H1 (cell line): ENCODE measurements around the gene ASPRV1. TPM values are rescaled to one million over a fixed set of nuclear protein-coding genes. Genes with fewer than 3 reads are reported as not detected.

Experiments
- CTCF ChIA-PET: fragments of 300-600 bp; sonication (Branson Sonifier 250); formaldehyde crosslinking; loops from one replicate; lab custom pipeline; 2021; ENCODE audit not compliant: partially characterized antibody; lab: Charles Lee
- POLR2A ChIA-PET: fragments of 300-600 bp; sonication (Branson Sonifier 250); formaldehyde crosslinking; loops from one replicate; lab custom pipeline; 2021; ENCODE audit warnings: inconsistent platforms; ENCODE audit not compliant: partially characterized antibody; lab: Charles Lee
- DNase-seq, 2 experiments: peaks; one replicate each; pipeline versions ENCODE4 v3.0.0 to v3.0.0-alpha.2; 2010 to 2022; ENCODE audit warnings: low spot score in 2 of 2, low read depth in 1 of 2, mixed read lengths in 1 of 2
- FAIRE-seq: peaks from 2 replicates; lab custom pipeline; 2011; peaks lifted over from hg19 to GRCh38; lab: Jason Lieb, UNC
- H2AFZ ChIP-seq: 2 replicates; pipeline ENCODE4 v1.8.1; 2012; ENCODE audit warnings: low read length, inconsistent platforms
- H2AK5ac ChIP-seq: 2 replicates; pipeline ENCODE4 v1.6.1; 2013; ENCODE audit warnings: low read depth, low read length
- H2BK120ac ChIP-seq: replicated peaks from 2 replicates; pipeline ENCODE3; 2013; ENCODE audit warnings: low read depth, low read length, inconsistent platforms
- H2BK12ac ChIP-seq: 2 replicates; pipeline ENCODE4 v1.6.1; 2013; ENCODE audit warnings: low read depth, low read length
- H2BK15ac ChIP-seq: 2 replicates; pipeline ENCODE4 v1.6.1; 2013; ENCODE audit warnings: low read length
- H2BK20ac ChIP-seq: 2 replicates; pipeline ENCODE4 v1.6.1; 2013; ENCODE audit warnings: low read length
- H2BK5ac ChIP-seq: 2 replicates; pipeline ENCODE4 v1.6.1; 2013; ENCODE audit warnings: low read depth, low read length
- H3K14ac ChIP-seq: 2 replicates; pipeline ENCODE4 v1.6.1; 2013; ENCODE audit warnings: inconsistent platforms; ENCODE audit not compliant: insufficient read length
- H3K18ac ChIP-seq: 2 replicates; pipeline ENCODE4 v1.6.1; 2013; ENCODE audit warnings: low read length; ENCODE audit errors: extremely low read depth
- H3K23ac ChIP-seq: 2 replicates; pipeline ENCODE4 v1.6.1; 2013; ENCODE audit warnings: inconsistent platforms; ENCODE audit not compliant: insufficient read length
- H3K23me2 ChIP-seq: 2 replicates; pipeline ENCODE4 v1.6.1; 2013; ENCODE audit warnings: low read depth, low read length
- H3K27ac ChIP-seq: 2 replicates; pipeline ENCODE4 v1.6.1; 2011; ENCODE audit warnings: low read depth, low read length, inconsistent platforms
- H3K27me3 ChIP-seq, 4 experiments: replicated peaks in 1 of 4; 1 replicate in 1 of 4; 2 replicates in 3 of 4; pipeline versions ENCODE4 v1.6.1 to v1.8.1; 2011 to 2013; ENCODE audit warnings: low read length in 3 of 4, mild to moderate bottlenecking in 3 of 4, inconsistent platforms in 2 of 4, mixed read lengths in 2 of 4, moderate library complexity in 1 of 4; ENCODE audit not compliant: control insufficient read depth in 3 of 4, insufficient read depth in 3 of 4; ENCODE audit errors: extremely low read depth in 1 of 4
- H3K36me3 ChIP-seq, 4 experiments: 2 replicates each; pipeline versions ENCODE4 v1.6.1 to v1.8.1; 2011 to 2013; ENCODE audit warnings: mild to moderate bottlenecking in 4 of 4, low read length in 3 of 4, moderate library complexity in 2 of 4, control low read depth in 1 of 4, inconsistent platforms in 1 of 4; ENCODE audit not compliant: insufficient read depth in 4 of 4, control insufficient read depth in 2 of 4
- H3K4ac ChIP-seq: replicated peaks from 2 replicates; pipeline ENCODE3; 2013; ENCODE audit warnings: low read length, low read depth, mixed read lengths, inconsistent platforms; ENCODE audit not compliant: insufficient read length
- H3K4me1 ChIP-seq, 4 experiments: replicated peaks in 1 of 4; 1 replicate in 1 of 4; 2 replicates in 3 of 4; pipeline versions ENCODE4 v1.6.1 to v1.8.1; 2011 to 2013; ENCODE audit warnings: low read length in 3 of 4, inconsistent platforms in 2 of 4, mixed read lengths in 1 of 4; ENCODE audit not compliant: insufficient read depth in 4 of 4, control insufficient read depth in 3 of 4
- H3K4me2 ChIP-seq, 2 experiments: 2 replicates each; pipeline versions ENCODE4 v1.6.1 to v1.8.1; 2011 to 2013; ENCODE audit warnings: low read depth in 2 of 2, low read length in 2 of 2, control low read depth in 1 of 2, inconsistent platforms in 1 of 2, mild to moderate bottlenecking in 1 of 2; ENCODE audit not compliant: insufficient read depth in 1 of 2
- H3K4me3 ChIP-seq, 4 experiments: fragments of 200-600, 300-600 bp in 1 of 4; sonication (generic), shearing (Covaris generic), sonication (Bioruptor Twin) in 1 of 4; 2 replicates each; pipeline versions ENCODE4 v1.5.1 to v1.8.1; 2011 to 2016; ENCODE audit warnings: low read length in 4 of 4, low read depth in 3 of 4, control low read depth in 2 of 4, inconsistent platforms in 2 of 4, mild to moderate bottlenecking in 2 of 4, mixed read lengths in 1 of 4, moderate library complexity in 1 of 4; ENCODE audit not compliant: insufficient read depth in 2 of 4; ENCODE audit errors: extremely low read depth in 1 of 4
- H3K56ac ChIP-seq: replicated peaks from 2 replicates; pipeline ENCODE3; 2013; ENCODE audit warnings: low read depth, mild to moderate bottlenecking, mixed read lengths, low read length, inconsistent platforms; ENCODE audit not compliant: insufficient read length
- H3K79me1 ChIP-seq: 2 replicates; pipeline ENCODE4 v1.6.1; 2013; ENCODE audit warnings: low read depth, low read length, control low read depth
- H3K79me2 ChIP-seq, 2 experiments: 2 replicates each; pipeline versions ENCODE4 v1.6.1 to v1.8.1; 2012 to 2013; ENCODE audit warnings: low read length in 2 of 2, mild to moderate bottlenecking in 2 of 2, inconsistent platforms in 1 of 2; ENCODE audit not compliant: insufficient read depth in 2 of 2, control insufficient read depth in 1 of 2
- H3K9ac ChIP-seq, 4 experiments: replicated peaks in 1 of 4; 1 replicate in 1 of 4; 2 replicates in 3 of 4; pipeline versions ENCODE4 v1.6.1 to v1.8.1; 2011 to 2013; ENCODE audit warnings: low read depth in 3 of 4, low read length in 3 of 4, control low read depth in 2 of 4, mild to moderate bottlenecking in 2 of 4, moderate library complexity in 2 of 4, inconsistent platforms in 1 of 4; ENCODE audit errors: extremely low read depth in 1 of 4
- H3K9me3 ChIP-seq, 2 experiments: 2 replicates each; pipeline versions ENCODE4 v1.6.1 to v1.8.1; 2012 to 2013; ENCODE audit warnings: mild to moderate bottlenecking in 2 of 2, moderate library complexity in 2 of 2, control low read depth in 1 of 2, inconsistent platforms in 1 of 2, low read depth in 1 of 2, low read length in 1 of 2, mixed read lengths in 1 of 2; ENCODE audit not compliant: insufficient read depth in 2 of 2
- H4K20me1 ChIP-seq, 2 experiments: replicated peaks in 1 of 2; 2 replicates each; pipeline versions ENCODE3 to v1.8.1; 2011 to 2013; ENCODE audit warnings: inconsistent platforms in 2 of 2, low read length in 2 of 2, mild to moderate bottlenecking in 1 of 2; ENCODE audit not compliant: insufficient read depth in 2 of 2, control insufficient read depth in 1 of 2
- H4K5ac ChIP-seq: 2 replicates; pipeline ENCODE4 v1.6.1; 2013; ENCODE audit warnings: low read length, low read depth, mixed read lengths, inconsistent platforms; ENCODE audit not compliant: insufficient read length
- H4K8ac ChIP-seq: 2 replicates; pipeline ENCODE4 v1.8.0; 2013; ENCODE audit warnings: mild to moderate bottlenecking, moderate library complexity, low read length, inconsistent platforms; ENCODE audit not compliant: insufficient read depth; ENCODE audit errors: extremely low read depth
- H4K91ac ChIP-seq: replicated peaks from 2 replicates; pipeline ENCODE3; 2013; ENCODE audit warnings: low read length, mixed read lengths, inconsistent platforms; ENCODE audit not compliant: insufficient read length
- BACH1 ChIP-seq: IDR thresholded peaks from 2 replicates; pipeline ENCODE4 v1.6.1; 2012; ENCODE audit warnings: low read length, improper control_type of control experiment
- CHD2 ChIP-seq: IDR thresholded peaks from 2 replicates; pipeline ENCODE4 v1.6.1; 2012; ENCODE audit warnings: low read length, improper control_type of control experiment
- CREB1 ChIP-seq: IDR thresholded peaks from 2 replicates; pipeline ENCODE4 v1.6.1; 2012; ENCODE audit warnings: inconsistent platforms
- KDM4A ChIP-seq: IDR thresholded peaks from one replicate; pipeline ENCODE4 v1.7.1; 2012; ENCODE audit warnings: low read depth, mild to moderate bottlenecking, moderate library complexity, low read length, inconsistent platforms; ENCODE audit not compliant: severe bottlenecking
- MAFK ChIP-seq: IDR thresholded peaks from 2 replicates; pipeline ENCODE4 v1.6.1; 2012; ENCODE audit warnings: low read depth, mild to moderate bottlenecking, improper control_type of control experiment, low read length
- NANOG ChIP-seq: IDR thresholded peaks from 2 replicates; pipeline ENCODE4 v1.6.1; 2011; ENCODE audit warnings: low read length, low read depth, mild to moderate bottlenecking, inconsistent platforms; ENCODE audit not compliant: insufficient read depth, poor library complexity, severe bottlenecking
- RFX5 ChIP-seq: IDR thresholded peaks from 2 replicates; pipeline ENCODE4 v1.6.1; 2011; ENCODE audit warnings: low read depth, low read length, improper control_type of control experiment, borderline replicate concordance
- SIRT6 ChIP-seq: IDR thresholded peaks from one replicate; pipeline ENCODE4 v1.7.1; 2012; ENCODE audit warnings: low read length, inconsistent platforms
- SIX5 ChIP-seq: IDR thresholded peaks from 2 replicates; pipeline ENCODE4 v1.6.1; 2011; ENCODE audit warnings: mild to moderate bottlenecking, low read depth, low read length
- SP1 ChIP-seq: IDR thresholded peaks from 2 replicates; pipeline ENCODE4 v1.6.1; 2011; ENCODE audit warnings: low read depth, low read length
- TAF1 ChIP-seq: IDR thresholded peaks from 2 replicates; pipeline ENCODE4 v1.6.1; 2011; ENCODE audit warnings: mild to moderate bottlenecking, low read depth, low read length
- YY1 ChIP-seq: IDR thresholded peaks from 2 replicates; pipeline ENCODE4 v1.6.1; 2011; ENCODE audit warnings: low read depth, mild to moderate bottlenecking, low read length
- WGBS, 2 experiments: shearing (Covaris generic) in 1 of 2; methylation state at CpG; one replicate each; pipeline versions ENCODE4 v1.1.6 to v1.1.7; 2013 to 2015; ENCODE audit warnings: low lambda C conversion rate in 2 of 2, mixed read lengths in 2 of 2, inconsistent platforms in 1 of 2, low coverage in 1 of 2, missing lambda C conversion rate in 1 of 2; ENCODE audit not compliant: insufficient replicate concordance in 2 of 2, insufficient coverage in 1 of 2, insufficient read length in 1 of 2; ENCODE audit errors: extremely low coverage in 1 of 2, missing lambda C conversion rate in 1 of 2; 5-methylcytosine and 5-hydroxymethylcytosine counted together
- polyA plus RNA-seq, 7 experiments: library from polyadenylated mRNA; depleted of rRNA in 3 of 7; stranded (reverse) in 5 of 7; unstranded in 2 of 7; fragments of >200 nt in 5 of 7; fragments of 200-250 nt in 2 of 7; gene quantifications; 1 replicate in 5 of 7; 2 replicates in 1 of 7; 4 replicates in 1 of 7; pipeline versions ENCODE4 v1.2.1 to v1.2.3, GENCODE V29; 2011 to 2013; ENCODE audit warnings: missing spikeins in 2 of 7, mixed read lengths in 2 of 7
- total RNA-seq: library from RNA; stranded (reverse); fragmentation: NEBNext Ultra II Directional; extraction: Animal tissue kit (Norgen Biotek cat#: 25700); gene quantifications from 2 replicates; pipeline ENCODE4 v1.2.1, GENCODE V29; 2021
- TF ChIP-seq, protein P1 (sequence below), 3 experiments: IDR thresholded peaks; 1 replicate in 2 of 3; 2 replicates in 1 of 3; pipeline versions ENCODE4 v1.5.1 to v1.6.1; 2011; ENCODE audit warnings: low read length in 3 of 3, mild to moderate bottlenecking in 3 of 3, inconsistent platforms in 2 of 3, low read depth in 1 of 3, moderate library complexity in 1 of 3; ENCODE audit not compliant: insufficient read depth in 1 of 3; ENCODE audit errors: control extremely low read depth in 1 of 3

Gene ASPRV1
- total and polyA plus RNA-seq, 2 of the 8 experiments (the other 6 are each of a cell fraction or from before 2014, with no cell fraction given) = 0.59 to 0.95 TPM

- Histone ChIP-seq H3K79me1 (no peaks in the 10 kb centered on the region), H4K91ac (no peak overlapping the region), H3K36me3 (no peaks in the 10 kb centered on the region), H2BK12ac (no peak overlapping the region), H3K4me3 (no peak overlapping the region), H3K27ac (no peak overlapping the region), H3K79me2 (no peaks in the 10 kb centered on the region), H3K27me3 (no peaks in the 10 kb centered on the region), H3K18ac (no peak overlapping the region), H2BK20ac (no peak overlapping the region), H3K4me1 (peaks cover 0 to 4% (median 3%) of the 10 kb centered on the region in 4 experiments; a peak in 4 of 7 replicates), H3K4ac (no peak overlapping the region), H3K9me3 (no peaks in the 10 kb centered on the region), H2BK120ac (no peak overlapping the region), H3K23ac (no peak overlapping the region), H3K4me2 (no peak overlapping the region), H3K9ac (no peak overlapping the region), H2AFZ (no peak overlapping the region), H4K8ac (no peak overlapping the region), H2AK5ac (no peak overlapping the region), H3K56ac (no peak overlapping the region), H4K5ac (no peak overlapping the region), H3K14ac (no peak overlapping the region), H2BK15ac (no peak overlapping the region), H4K20me1 (no peaks in the 10 kb centered on the region), H2BK5ac (no peak overlapping the region), H3K23me2 (no peaks in the 10 kb centered on the region)
- CTCF ChIA-PET = interaction anchor here (0.7 kb wide), 1 partner anchor 8 kb away, joined by 3 read pairs; no protein-coding TSS in a partner anchor
- 93% methylated on average over 4 of the region's 4 CpGs; no CpG with 5 or more reads in 1 of the 2 experiments for WGBS, 2 experiments
- POLR2A ChIA-PET = interaction anchor here (1.6 kb wide), 1 partner anchor 10 kb away, joined by 3 read pairs; no protein-coding TSS in a partner anchor
- DNase-seq (no peak), FAIRE-seq (no peak)
- TF ChIP-seq SIRT6 = no peak
- no peak for TF ChIP-seq SIX5
- TF ChIP-seq NANOG = no peak
- no peak for TF ChIP-seq CHD2
- no peak for TF ChIP-seq TAF1
- no peak for TF ChIP-seq BACH1
- TF ChIP-seq SP1 = no peak
- TF ChIP-seq, protein P1, sequence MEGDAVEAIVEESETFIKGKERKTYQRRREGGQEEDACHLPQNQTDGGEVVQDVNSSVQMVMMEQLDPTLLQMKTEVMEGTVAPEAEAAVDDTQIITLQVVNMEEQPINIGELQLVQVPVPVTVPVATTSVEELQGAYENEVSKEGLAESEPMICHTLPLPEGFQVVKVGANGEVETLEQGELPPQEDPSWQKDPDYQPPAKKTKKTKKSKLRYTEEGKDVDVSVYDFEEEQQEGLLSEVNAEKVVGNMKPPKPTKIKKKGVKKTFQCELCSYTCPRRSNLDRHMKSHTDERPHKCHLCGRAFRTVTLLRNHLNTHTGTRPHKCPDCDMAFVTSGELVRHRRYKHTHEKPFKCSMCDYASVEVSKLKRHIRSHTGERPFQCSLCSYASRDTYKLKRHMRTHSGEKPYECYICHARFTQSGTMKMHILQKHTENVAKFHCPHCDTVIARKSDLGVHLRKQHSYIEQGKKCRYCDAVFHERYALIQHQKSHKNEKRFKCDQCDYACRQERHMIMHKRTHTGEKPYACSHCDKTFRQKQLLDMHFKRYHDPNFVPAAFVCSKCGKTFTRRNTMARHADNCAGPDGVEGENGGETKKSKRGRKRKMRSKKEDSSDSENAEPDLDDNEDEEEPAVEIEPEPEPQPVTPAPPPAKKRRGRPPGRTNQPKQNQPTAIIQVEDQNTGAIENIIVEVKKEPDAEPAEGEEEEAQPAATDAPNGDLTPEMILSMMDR (IDR thresholded peaks at IDR 0.05; ENCODE audit: control extremely low read depth in 1 of 3, insufficient read depth in 1 of 3, low read depth in 1 of 3, low read length in 3 of 3) = no peak
- no peak for TF ChIP-seq MAFK
- no peak for TF ChIP-seq YY1
- TF ChIP-seq RFX5 = no peak
- no peak for TF ChIP-seq KDM4A
- TF ChIP-seq CREB1 = no peak
Observed at GRCh38 chr2:69973335-69973735, 11.9 kb upstream of the ASPRV1 start.
